HUES48 (cell line): Measurements from ENCODE around the gene TSC22D4.

Experiments
- H3K27ac ChIP-seq: one replicate; pipeline ENCODE4 v1.7.0; 2013; ENCODE audit warnings: low read depth, low read length, inconsistent platforms
- H3K27me3 ChIP-seq: 2 replicates; pipeline ENCODE4 v1.6.1; 2013; ENCODE audit warnings: mild to moderate bottlenecking, low read length; ENCODE audit not compliant: control insufficient read depth, insufficient read depth
- H3K36me3 ChIP-seq: 2 replicates; pipeline ENCODE4 v1.6.1; 2013; ENCODE audit warnings: low read length; ENCODE audit not compliant: control insufficient read depth, insufficient read depth
- H3K4me1 ChIP-seq: 2 replicates; pipeline ENCODE4 v1.6.1; 2013; ENCODE audit warnings: mild to moderate bottlenecking, low read length; ENCODE audit not compliant: control insufficient read depth, insufficient read depth
- H3K4me3 ChIP-seq: 2 replicates; pipeline ENCODE4 v1.5.1; 2013; ENCODE audit warnings: mild to moderate bottlenecking, low read depth, low read length
- H3K9ac ChIP-seq: 2 replicates; pipeline ENCODE4 v1.6.1; 2013; ENCODE audit warnings: mild to moderate bottlenecking, low read depth, low read length, moderate library complexity
- H3K9me3 ChIP-seq: 2 replicates; pipeline ENCODE4 v1.6.1; 2013; ENCODE audit warnings: low read length; ENCODE audit not compliant: control insufficient read depth, insufficient read depth

The TSC22D4 gene

DNA sequence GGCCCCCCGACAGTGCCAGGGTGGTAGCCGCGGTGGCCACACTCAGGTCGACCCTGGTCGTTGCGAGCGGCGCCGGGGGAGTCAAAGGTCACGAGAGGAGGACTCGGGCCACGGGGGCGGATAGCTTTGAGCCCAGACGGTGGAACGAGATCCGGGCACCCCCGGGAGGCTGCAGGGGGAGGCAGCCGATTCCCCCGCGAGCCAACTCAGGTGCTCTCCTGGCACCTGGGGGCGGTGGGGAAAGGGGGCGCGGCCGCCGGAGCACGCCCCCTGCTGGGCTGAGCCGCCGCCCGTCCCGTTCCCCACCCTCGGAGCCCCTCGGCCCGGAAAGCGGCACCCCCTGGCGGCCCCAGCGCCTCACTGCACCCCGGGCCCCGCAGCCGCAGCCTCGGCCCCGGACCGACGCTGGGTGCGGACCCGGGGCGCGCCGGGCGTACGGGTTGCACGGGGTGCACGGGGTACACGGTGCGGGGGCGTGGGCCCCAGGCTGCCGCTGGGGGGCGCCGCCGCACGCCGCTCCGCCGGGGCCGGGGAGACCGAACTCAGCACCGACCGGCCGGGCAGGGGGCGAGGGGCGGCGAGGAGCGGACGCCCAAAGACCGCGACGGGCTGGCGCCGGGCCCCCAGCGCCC, 4.2 kb upstream of the TSC22D4 start:
- H3K4me3 ChIP-seq: peak overlapping the region; percentile 71

DNA sequence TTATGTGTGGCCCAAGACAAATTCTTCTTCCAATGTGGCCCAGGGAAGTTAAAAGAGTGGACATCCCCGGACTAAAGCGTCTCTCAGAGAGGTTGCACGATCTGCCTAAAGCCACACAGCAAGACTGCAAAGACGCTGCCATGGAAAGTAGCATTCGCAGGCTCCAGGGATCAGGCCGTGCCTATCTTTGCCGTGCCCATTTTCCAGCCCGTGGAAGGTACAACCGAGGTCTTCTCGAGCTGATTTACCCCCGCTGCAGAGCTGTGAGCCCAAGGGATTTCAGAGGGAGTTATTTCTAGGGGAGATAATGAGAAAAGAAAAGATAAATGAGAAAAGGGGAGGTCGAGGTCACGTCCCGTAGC, 3.7 kb upstream of the TSC22D4 start:
- Histone ChIP-seq H3K4me1 (peaks cover 12% of the 10 kb centered on the region), H3K9ac (no peak overlapping the region; the same call in 1 of the 2 replicates), H3K27ac (no peak overlapping the region), H3K27me3 (no peaks in the 10 kb centered on the region), H3K4me3 (peak overlapping the region; percentile 71), H3K9me3 (no peaks in the 10 kb centered on the region), H3K36me3 (no peaks in the 10 kb centered on the region)

More for the DNA sequence above, 4.2 kb upstream of the TSC22D4 start:
- Histone ChIP-seq H3K4me1 (peaks cover 12% of the 10 kb centered on the region), H3K27me3 (no peaks in the 10 kb centered on the region), H3K9me3 (no peaks in the 10 kb centered on the region), H3K36me3 (peaks cover 4% of the 10 kb centered on the region; the same call in 1 of the 2 replicates), H3K9ac (no peak overlapping the region; the same call in 1 of the 2 replicates), H3K27ac (no peak overlapping the region)

DNA sequence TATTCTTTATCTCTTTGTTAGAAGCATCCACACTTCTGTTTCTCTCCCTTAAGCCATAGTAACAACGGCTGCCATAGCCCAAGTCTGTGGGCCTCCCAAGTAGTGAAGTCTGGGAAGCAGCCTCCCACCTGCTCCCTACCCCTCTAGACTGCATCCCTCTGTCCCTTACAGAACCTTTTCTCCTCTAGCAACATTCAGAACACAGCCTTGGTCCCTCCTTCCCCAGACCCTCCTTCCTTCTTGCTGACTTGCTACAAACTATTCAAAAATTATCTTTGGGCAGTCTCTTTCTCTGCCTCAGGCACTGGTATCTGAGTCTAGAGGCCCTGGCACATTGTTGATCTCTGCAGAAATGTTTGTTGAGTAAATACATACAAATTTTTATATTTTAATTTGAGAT, 2.5 kb upstream of the TSC22D4 start:
- Histone ChIP-seq H3K4me1 (peaks cover 7% of the 10 kb centered on the region), H3K27ac (no peak overlapping the region), H3K4me3 (no peak overlapping the region), H3K9me3 (no peaks in the 10 kb centered on the region), H3K36me3 (no peaks in the 10 kb centered on the region), H3K27me3 (no peaks in the 10 kb centered on the region), H3K9ac (no peak overlapping the region)

DNA sequence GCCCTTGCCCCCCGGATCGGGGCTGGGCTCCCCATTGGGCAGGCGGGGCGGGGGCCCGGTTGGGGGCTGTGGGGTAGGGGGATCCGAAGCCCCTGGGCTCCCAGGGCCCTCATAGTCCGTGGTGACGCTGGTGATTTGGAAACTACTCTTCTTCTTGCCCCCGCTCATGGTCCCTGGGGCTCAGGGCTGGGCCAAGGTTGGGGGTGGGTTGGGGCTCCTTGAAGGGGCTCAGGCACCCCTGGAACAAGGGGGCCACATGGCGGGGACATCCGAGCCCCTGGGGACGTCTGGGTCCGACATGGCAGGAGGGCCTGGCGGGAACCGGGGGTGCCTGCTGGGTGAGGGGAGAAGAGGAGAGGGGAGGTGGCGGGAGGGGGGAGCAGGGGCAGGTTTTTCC, 1.1 kb downstream of the TSC22D4 start:
- Histone ChIP-seq H3K27ac (no peak overlapping the region), H3K27me3 (no peaks in the 10 kb centered on the region), H3K4me3 (peak overlapping the region; percentile 96), H3K9me3 (no peaks in the 10 kb centered on the region), H3K9ac (no peak overlapping the region), H3K4me1 (peaks cover 7% of the 10 kb centered on the region; the same call in 1 of the 2 replicates), H3K36me3 (peaks cover 7% of the 10 kb centered on the region; the same call in 1 of the 2 replicates)

DNA sequence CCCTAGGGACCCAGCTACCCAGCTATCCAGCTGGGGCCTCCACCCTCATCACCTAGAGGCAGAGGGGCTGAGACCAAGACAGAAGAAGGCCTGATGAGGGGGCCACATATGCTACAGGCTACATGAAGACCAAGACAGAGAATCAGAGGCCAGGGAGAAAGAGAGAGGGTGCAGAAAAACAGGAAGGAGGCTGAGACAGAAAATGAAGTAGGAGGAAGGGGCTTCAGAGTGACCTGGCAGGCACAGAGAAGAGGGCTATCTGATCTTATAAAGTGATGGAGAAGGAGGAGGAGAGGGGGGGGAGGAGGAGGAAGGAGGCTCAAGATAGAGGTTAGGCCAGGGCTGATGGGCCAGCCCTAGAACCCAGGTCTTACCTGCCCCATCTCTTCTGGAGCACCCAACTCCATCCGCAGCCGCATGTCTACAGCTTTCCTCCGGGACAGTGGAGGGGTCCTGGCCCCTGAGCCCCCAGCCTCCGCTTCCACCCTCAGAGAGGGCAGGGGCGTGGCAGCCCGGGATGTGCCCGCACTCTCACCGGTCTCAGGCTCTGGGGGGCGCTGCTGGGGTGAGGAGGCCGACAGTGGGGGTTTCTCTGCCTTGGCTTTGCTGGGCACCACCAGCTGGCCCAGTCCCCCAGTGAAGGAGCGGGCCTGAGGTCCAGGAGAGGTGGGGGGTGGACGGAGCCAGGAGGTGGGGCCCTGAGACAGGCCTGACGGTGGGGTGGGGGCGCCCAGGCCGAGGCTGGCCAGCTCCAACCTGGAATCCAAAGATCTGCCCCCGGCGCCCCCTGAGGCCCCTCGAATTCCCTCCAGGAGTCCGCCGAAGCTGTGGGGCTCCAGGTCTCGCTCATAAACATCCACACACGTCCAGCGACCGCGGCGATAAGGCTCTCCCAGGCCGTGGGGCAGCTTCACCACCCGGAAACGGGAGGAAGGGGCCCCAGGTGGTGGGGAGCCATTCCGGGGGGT, 1.8 kb downstream of the TSC22D4 start:
- H3K9me3 ChIP-seq: no peaks in the 10 kb centered on the region
- H3K27me3 ChIP-seq: no peaks in the 10 kb centered on the region
- H3K9ac ChIP-seq: no peak overlapping the region
- H3K4me3 ChIP-seq: no peak overlapping the region; the same call in 1 of the 2 replicates
- H3K4me1 ChIP-seq: peaks cover 7% of the 10 kb centered on the region; the same call in 1 of the 2 replicates
- no peak overlapping the region for H3K27ac ChIP-seq
- H3K36me3 ChIP-seq: peaks cover 7% of the 10 kb centered on the region; the same call in 1 of the 2 replicates

DNA sequence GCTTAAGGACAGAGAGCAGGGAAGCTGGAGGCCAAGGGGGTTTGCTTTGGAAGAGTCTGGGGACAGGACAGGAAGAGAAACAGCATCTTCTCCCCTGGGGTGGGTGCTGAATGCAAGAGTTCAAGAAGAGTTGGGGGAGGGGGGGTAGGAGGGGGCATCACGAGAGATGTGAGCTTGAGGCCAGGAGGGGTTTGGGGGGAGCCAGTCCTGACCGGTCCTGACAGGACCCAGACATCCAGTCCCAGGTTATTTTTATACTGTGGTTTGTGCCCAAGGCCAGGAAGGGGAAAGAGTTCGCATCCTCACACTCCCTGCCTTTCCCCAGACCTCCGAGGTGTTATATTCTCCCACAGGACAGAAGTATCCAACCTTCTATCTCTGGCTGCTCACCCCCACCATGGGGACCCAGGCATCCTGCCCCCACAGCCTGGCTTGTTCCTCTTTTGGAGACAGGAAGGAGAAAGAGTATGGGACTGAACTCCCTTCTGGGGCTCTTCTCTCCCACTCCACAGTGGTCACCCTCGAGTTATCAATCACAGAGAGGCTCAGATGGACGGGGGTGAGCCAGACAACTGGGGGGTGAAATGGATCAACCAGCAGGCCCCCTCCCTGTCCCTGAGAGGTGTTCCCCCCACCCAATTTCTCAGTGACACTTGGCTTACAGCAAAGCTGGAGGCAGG, 2.8 kb downstream of the TSC22D4 start:
- no peak overlapping the region for H3K27ac ChIP-seq
- H3K36me3 ChIP-seq: peaks cover 7% of the 10 kb centered on the region; the same call in 1 of the 2 replicates
- H3K4me3 ChIP-seq: no peak overlapping the region
- peaks cover 10% of the 10 kb centered on the region; the same call in 1 of the 2 replicates for H3K4me1 ChIP-seq
- H3K9me3 ChIP-seq: no peaks in the 10 kb centered on the region
- H3K9ac ChIP-seq: no peak overlapping the region
- H3K27me3 ChIP-seq: no peaks in the 10 kb centered on the region

DNA sequence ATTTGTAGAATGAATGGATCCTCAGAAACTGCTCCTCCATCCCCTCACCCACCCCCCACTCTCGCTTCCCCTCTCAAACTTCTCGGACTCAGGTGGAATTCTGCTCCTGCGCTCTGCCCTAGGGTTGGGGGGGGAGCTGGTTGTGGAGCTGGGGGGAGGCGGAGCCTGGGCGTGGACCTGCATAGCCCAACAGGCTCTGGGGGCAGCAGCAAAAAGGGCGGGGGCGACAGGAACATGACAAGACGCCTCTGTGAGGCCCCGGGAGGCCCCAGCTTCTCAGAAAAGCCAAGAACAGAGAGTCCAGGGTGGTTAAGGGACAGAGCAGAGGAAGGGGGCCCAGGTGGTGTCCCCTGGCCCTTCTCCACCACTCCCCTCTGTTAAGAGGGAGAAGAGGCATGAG, 3.5 kb downstream of the TSC22D4 start:
- H3K36me3 ChIP-seq: peaks cover 10% of the 10 kb centered on the region; the same call in 1 of the 2 replicates
- H3K27ac ChIP-seq: no peak overlapping the region
- H3K4me1 ChIP-seq: peaks cover 10% of the 10 kb centered on the region; the same call in 1 of the 2 replicates
- no peaks in the 10 kb centered on the region for H3K9me3 ChIP-seq
- no peaks in the 10 kb centered on the region for H3K27me3 ChIP-seq
- H3K4me3 ChIP-seq: no peak overlapping the region; the same call in 1 of the 2 replicates
- H3K9ac ChIP-seq: no peak overlapping the region

DNA sequence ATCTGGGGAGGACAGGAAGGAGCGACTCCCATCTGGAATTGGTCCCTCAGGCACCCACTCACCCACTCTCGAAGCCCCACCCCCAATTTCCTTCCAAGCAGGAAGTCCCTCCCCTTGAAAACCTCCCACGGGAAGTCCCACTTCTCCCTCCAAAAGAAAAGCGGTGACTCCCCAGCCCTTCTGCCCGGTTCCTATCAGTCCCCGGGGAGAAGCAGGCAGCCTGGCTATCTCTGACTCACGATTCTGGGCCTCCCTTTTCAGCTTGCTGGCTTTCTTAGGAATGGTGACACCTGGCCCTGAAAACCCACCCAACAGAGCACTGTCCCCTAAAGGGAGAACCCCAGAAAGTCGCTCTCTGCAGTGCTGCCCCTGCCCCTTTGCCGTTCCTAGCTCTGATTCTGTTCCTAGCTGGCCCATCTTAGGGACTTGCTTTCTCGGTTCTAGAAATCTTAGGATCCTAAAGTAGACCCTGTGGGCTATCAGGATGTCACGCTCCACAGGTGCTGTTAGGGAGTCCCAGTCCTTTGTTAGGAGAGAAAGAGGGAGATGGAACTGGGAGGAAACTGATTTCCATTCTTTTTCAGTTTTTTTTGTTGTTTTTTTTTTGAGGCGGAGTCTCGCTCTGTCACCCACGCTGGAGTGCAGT, 6.0 kb downstream of the TSC22D4 start:
- Histone ChIP-seq H3K36me3 (peaks cover 10% of the 10 kb centered on the region; the same call in 1 of the 2 replicates), H3K27me3 (no peaks in the 10 kb centered on the region), H3K9ac (no peak overlapping the region), H3K9me3 (no peaks in the 10 kb centered on the region), H3K4me1 (peaks cover 14% of the 10 kb centered on the region), H3K27ac (peak overlapping the region; percentile 47), H3K4me3 (no peak overlapping the region)

DNA sequence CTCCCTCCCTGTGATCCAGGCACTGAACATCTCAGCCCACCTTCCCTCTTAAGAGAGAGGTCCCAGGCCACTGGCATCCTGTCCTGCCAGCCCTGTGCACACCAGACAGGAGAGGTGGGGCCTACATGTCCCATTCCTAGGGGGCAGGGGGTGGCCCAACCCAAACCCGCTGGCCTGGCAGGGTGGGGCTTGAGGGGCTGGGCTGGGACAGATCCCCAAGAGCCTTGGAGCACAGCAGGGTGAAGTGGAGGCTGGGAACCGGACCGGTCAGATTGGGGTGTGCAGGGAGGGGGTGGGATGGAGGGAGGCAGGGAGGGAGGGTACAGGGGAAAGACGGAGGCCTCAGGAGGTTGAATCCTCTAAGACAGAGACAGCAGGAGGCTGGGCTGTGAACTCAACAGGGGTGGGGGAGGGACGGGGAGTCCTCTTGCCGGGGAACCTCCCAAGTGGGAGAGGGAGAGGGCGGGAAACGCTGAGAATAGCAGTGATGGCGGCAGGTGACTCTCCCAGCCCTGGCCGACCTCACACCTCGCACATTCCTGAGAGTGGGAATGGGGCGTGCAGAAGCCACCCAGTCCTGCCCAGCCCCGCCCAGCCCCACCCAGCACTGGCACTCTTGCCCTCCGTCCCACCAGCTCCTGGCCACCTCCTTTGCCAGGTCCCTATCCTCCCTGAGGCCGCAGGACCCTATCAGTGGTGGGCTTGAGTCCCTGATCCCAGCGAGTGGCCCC, 6.7 kb downstream of the TSC22D4 start:
- H3K9me3 ChIP-seq: no peaks in the 10 kb centered on the region
- H3K9ac ChIP-seq: no peak overlapping the region
- H3K27me3 ChIP-seq: no peaks in the 10 kb centered on the region
- H3K36me3 ChIP-seq: peaks cover 10% of the 10 kb centered on the region; the same call in 1 of the 2 replicates
- H3K4me1 ChIP-seq: peaks cover 14% of the 10 kb centered on the region
- no peak overlapping the region for H3K27ac ChIP-seq
- no peak overlapping the region for H3K4me3 ChIP-seq

DNA sequence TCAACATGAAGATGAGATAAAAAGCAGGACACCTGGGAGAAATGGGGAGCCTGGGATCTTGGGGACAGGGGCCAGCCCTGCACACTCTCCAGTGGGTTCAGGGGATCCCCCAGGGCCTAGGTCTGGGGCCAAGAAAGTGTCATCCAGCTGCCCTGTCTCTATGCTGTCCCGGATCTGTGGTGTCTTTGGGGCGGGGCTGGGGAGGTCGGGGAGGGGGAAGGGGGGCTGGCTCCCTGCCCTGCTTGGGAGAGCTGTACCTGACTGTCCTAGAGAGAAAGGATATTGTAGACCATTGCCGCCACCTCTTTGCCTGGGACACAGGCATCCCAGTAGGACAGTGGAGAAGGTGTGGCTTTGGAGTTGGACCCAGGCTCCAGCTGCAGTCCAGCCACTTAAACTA, 8.0 kb downstream of the TSC22D4 start:
- no peaks in the 10 kb centered on the region for H3K27me3 ChIP-seq
- H3K4me1 ChIP-seq: peaks cover 11% of the 10 kb centered on the region
- H3K36me3 ChIP-seq: peaks cover 10% of the 10 kb centered on the region; the same call in 1 of the 2 replicates
- no peaks in the 10 kb centered on the region for H3K9me3 ChIP-seq
- H3K27ac ChIP-seq: no peak overlapping the region
- no peak overlapping the region for H3K9ac ChIP-seq
- no peak overlapping the region for H3K4me3 ChIP-seq
